H1 (cell line): Measurements from ENCODE around the gene SCARB2. TPM values are rescaled to one million over a fixed set of nuclear protein-coding genes. Genes with fewer than 3 reads are reported as not detected.

ENCODE experiments used
- CTCF ChIA-PET: fragments of 300-600 bp; sonication (Branson Sonifier 250); formaldehyde crosslinking; loops from one replicate; lab custom pipeline; 2021; ENCODE audit not compliant: partially characterized antibody; lab: Charles Lee
- POLR2A ChIA-PET: fragments of 300-600 bp; sonication (Branson Sonifier 250); formaldehyde crosslinking; loops from one replicate; lab custom pipeline; 2021; ENCODE audit warnings: inconsistent platforms; ENCODE audit not compliant: partially characterized antibody; lab: Charles Lee
- DNase-seq, 2 experiments: peaks; one replicate each; pipeline versions ENCODE4 v3.0.0 to v3.0.0-alpha.2; 2010 to 2022; ENCODE audit warnings: low spot score in 2 of 2, low read depth in 1 of 2, mixed read lengths in 1 of 2
- FAIRE-seq: peaks from 2 replicates; lab custom pipeline; 2011; peaks lifted over from hg19 to GRCh38; lab: Jason Lieb, UNC
- H2AFZ ChIP-seq: 2 replicates; pipeline ENCODE4 v1.8.1; 2012; ENCODE audit warnings: low read length, inconsistent platforms
- H2AK5ac ChIP-seq: 2 replicates; pipeline ENCODE4 v1.6.1; 2013; ENCODE audit warnings: low read depth, low read length
- H2BK120ac ChIP-seq: replicated peaks from 2 replicates; pipeline ENCODE3; 2013; ENCODE audit warnings: low read depth, low read length, inconsistent platforms
- H2BK12ac ChIP-seq: 2 replicates; pipeline ENCODE4 v1.6.1; 2013; ENCODE audit warnings: low read depth, low read length
- H2BK15ac ChIP-seq: 2 replicates; pipeline ENCODE4 v1.6.1; 2013; ENCODE audit warnings: low read length
- H2BK20ac ChIP-seq: 2 replicates; pipeline ENCODE4 v1.6.1; 2013; ENCODE audit warnings: low read length
- H2BK5ac ChIP-seq: 2 replicates; pipeline ENCODE4 v1.6.1; 2013; ENCODE audit warnings: low read depth, low read length
- H3K14ac ChIP-seq: 2 replicates; pipeline ENCODE4 v1.6.1; 2013; ENCODE audit warnings: inconsistent platforms; ENCODE audit not compliant: insufficient read length
- H3K18ac ChIP-seq: 2 replicates; pipeline ENCODE4 v1.6.1; 2013; ENCODE audit warnings: low read length; ENCODE audit errors: extremely low read depth
- H3K23ac ChIP-seq: 2 replicates; pipeline ENCODE4 v1.6.1; 2013; ENCODE audit warnings: inconsistent platforms; ENCODE audit not compliant: insufficient read length
- H3K23me2 ChIP-seq: 2 replicates; pipeline ENCODE4 v1.6.1; 2013; ENCODE audit warnings: low read depth, low read length
- H3K27ac ChIP-seq: 2 replicates; pipeline ENCODE4 v1.6.1; 2011; ENCODE audit warnings: low read depth, low read length, inconsistent platforms
- H3K27me3 ChIP-seq, 4 experiments: replicated peaks in 1 of 4; 1 replicate in 1 of 4; 2 replicates in 3 of 4; pipeline versions ENCODE4 v1.6.1 to v1.8.1; 2011 to 2013; ENCODE audit warnings: low read length in 3 of 4, mild to moderate bottlenecking in 3 of 4, inconsistent platforms in 2 of 4, mixed read lengths in 2 of 4, moderate library complexity in 1 of 4; ENCODE audit not compliant: control insufficient read depth in 3 of 4, insufficient read depth in 3 of 4; ENCODE audit errors: extremely low read depth in 1 of 4
- H3K36me3 ChIP-seq, 4 experiments: 2 replicates each; pipeline versions ENCODE4 v1.6.1 to v1.8.1; 2011 to 2013; ENCODE audit warnings: mild to moderate bottlenecking in 4 of 4, low read length in 3 of 4, moderate library complexity in 2 of 4, control low read depth in 1 of 4, inconsistent platforms in 1 of 4; ENCODE audit not compliant: insufficient read depth in 4 of 4, control insufficient read depth in 2 of 4
- H3K4ac ChIP-seq: replicated peaks from 2 replicates; pipeline ENCODE3; 2013; ENCODE audit warnings: low read length, low read depth, mixed read lengths, inconsistent platforms; ENCODE audit not compliant: insufficient read length
- H3K4me1 ChIP-seq, 4 experiments: replicated peaks in 1 of 4; 1 replicate in 1 of 4; 2 replicates in 3 of 4; pipeline versions ENCODE4 v1.6.1 to v1.8.1; 2011 to 2013; ENCODE audit warnings: low read length in 3 of 4, inconsistent platforms in 2 of 4, mixed read lengths in 1 of 4; ENCODE audit not compliant: insufficient read depth in 4 of 4, control insufficient read depth in 3 of 4
- H3K4me2 ChIP-seq, 2 experiments: 2 replicates each; pipeline versions ENCODE4 v1.6.1 to v1.8.1; 2011 to 2013; ENCODE audit warnings: low read depth in 2 of 2, low read length in 2 of 2, control low read depth in 1 of 2, inconsistent platforms in 1 of 2, mild to moderate bottlenecking in 1 of 2; ENCODE audit not compliant: insufficient read depth in 1 of 2
- H3K4me3 ChIP-seq, 4 experiments: fragments of 200-600, 300-600 bp in 1 of 4; sonication (generic), shearing (Covaris generic), sonication (Bioruptor Twin) in 1 of 4; 2 replicates each; pipeline versions ENCODE4 v1.5.1 to v1.8.1; 2011 to 2016; ENCODE audit warnings: low read length in 4 of 4, low read depth in 3 of 4, control low read depth in 2 of 4, inconsistent platforms in 2 of 4, mild to moderate bottlenecking in 2 of 4, mixed read lengths in 1 of 4, moderate library complexity in 1 of 4; ENCODE audit not compliant: insufficient read depth in 2 of 4; ENCODE audit errors: extremely low read depth in 1 of 4
- H3K56ac ChIP-seq: replicated peaks from 2 replicates; pipeline ENCODE3; 2013; ENCODE audit warnings: low read depth, mild to moderate bottlenecking, mixed read lengths, low read length, inconsistent platforms; ENCODE audit not compliant: insufficient read length
- H3K79me1 ChIP-seq: 2 replicates; pipeline ENCODE4 v1.6.1; 2013; ENCODE audit warnings: low read depth, low read length, control low read depth
- H3K79me2 ChIP-seq, 2 experiments: 2 replicates each; pipeline versions ENCODE4 v1.6.1 to v1.8.1; 2012 to 2013; ENCODE audit warnings: low read length in 2 of 2, mild to moderate bottlenecking in 2 of 2, inconsistent platforms in 1 of 2; ENCODE audit not compliant: insufficient read depth in 2 of 2, control insufficient read depth in 1 of 2
- H3K9ac ChIP-seq, 4 experiments: replicated peaks in 1 of 4; 1 replicate in 1 of 4; 2 replicates in 3 of 4; pipeline versions ENCODE4 v1.6.1 to v1.8.1; 2011 to 2013; ENCODE audit warnings: low read depth in 3 of 4, low read length in 3 of 4, control low read depth in 2 of 4, mild to moderate bottlenecking in 2 of 4, moderate library complexity in 2 of 4, inconsistent platforms in 1 of 4; ENCODE audit errors: extremely low read depth in 1 of 4
- H3K9me3 ChIP-seq, 2 experiments: 2 replicates each; pipeline versions ENCODE4 v1.6.1 to v1.8.1; 2012 to 2013; ENCODE audit warnings: mild to moderate bottlenecking in 2 of 2, moderate library complexity in 2 of 2, control low read depth in 1 of 2, inconsistent platforms in 1 of 2, low read depth in 1 of 2, low read length in 1 of 2, mixed read lengths in 1 of 2; ENCODE audit not compliant: insufficient read depth in 2 of 2
- H4K20me1 ChIP-seq, 2 experiments: replicated peaks in 1 of 2; 2 replicates each; pipeline versions ENCODE3 to v1.8.1; 2011 to 2013; ENCODE audit warnings: inconsistent platforms in 2 of 2, low read length in 2 of 2, mild to moderate bottlenecking in 1 of 2; ENCODE audit not compliant: insufficient read depth in 2 of 2, control insufficient read depth in 1 of 2
- H4K5ac ChIP-seq: 2 replicates; pipeline ENCODE4 v1.6.1; 2013; ENCODE audit warnings: low read length, low read depth, mixed read lengths, inconsistent platforms; ENCODE audit not compliant: insufficient read length
- H4K8ac ChIP-seq: 2 replicates; pipeline ENCODE4 v1.8.0; 2013; ENCODE audit warnings: mild to moderate bottlenecking, moderate library complexity, low read length, inconsistent platforms; ENCODE audit not compliant: insufficient read depth; ENCODE audit errors: extremely low read depth
- H4K91ac ChIP-seq: replicated peaks from 2 replicates; pipeline ENCODE3; 2013; ENCODE audit warnings: low read length, mixed read lengths, inconsistent platforms; ENCODE audit not compliant: insufficient read length
- ASH2L ChIP-seq: fragments of 200-600, 300-600 bp; sonication (generic); IDR thresholded peaks from one replicate; pipeline ENCODE4 v1.7.1; 2017; ENCODE audit warnings: low read length
- ATF3 ChIP-seq: IDR thresholded peaks from 2 replicates; pipeline ENCODE4 v1.6.1; 2011; ENCODE audit warnings: low read depth, mild to moderate bottlenecking, low read length; ENCODE audit not compliant: insufficient read depth
- BCL11A ChIP-seq, 2 experiments: IDR thresholded peaks; one replicate each; pipeline ENCODE4 v1.6.1; 2011; ENCODE audit warnings: low read depth in 2 of 2, low read length in 2 of 2, mild to moderate bottlenecking in 2 of 2
- CBX5 ChIP-seq: fragments of 300-800, 300-1000 bp; sonication (generic); IDR thresholded peaks from 2 replicates; pipeline ENCODE4 v1.7.1; 2016; ENCODE audit warnings: antibody characterized with exemption, low read length, low read depth
- CBX8 ChIP-seq: fragments of 300-800, 300-1000 bp; sonication (generic); IDR thresholded peaks from 2 replicates; pipeline ENCODE4 v1.7.1; 2016; ENCODE audit warnings: low read depth, low read length, borderline replicate concordance
- CTBP2 ChIP-seq: IDR thresholded peaks from 2 replicates; pipeline ENCODE4 v1.7.0; 2011; ENCODE audit warnings: borderline replicate concordance, mild to moderate bottlenecking, moderate library complexity, mixed read lengths, low read length; ENCODE audit not compliant: insufficient read depth, insufficient read length
- E2F6 ChIP-seq: IDR thresholded peaks from 2 replicates; pipeline ENCODE4 v1.6.1; 2012; ENCODE audit warnings: inconsistent platforms
- JUN ChIP-seq: IDR thresholded peaks from 2 replicates; pipeline ENCODE4 v1.6.1; 2011; ENCODE audit warnings: low read depth, mild to moderate bottlenecking, improper control_type of control experiment, low read length
- POLR2AphosphoS5 ChIP-seq: IDR thresholded peaks from 2 replicates; pipeline ENCODE4 v1.6.1; 2011; ENCODE audit warnings: low read depth, low read length
- RXRA ChIP-seq: IDR thresholded peaks from 2 replicates; pipeline ENCODE4 v1.6.1; 2011; ENCODE audit warnings: low read depth, mild to moderate bottlenecking, low read length, moderate library complexity; ENCODE audit not compliant: insufficient read depth
- TAF7 ChIP-seq: optimal IDR thresholded peaks from 2 replicates; pipeline ENCODE3; 2011; ENCODE audit warnings: low read depth, mild to moderate bottlenecking, inconsistent platforms, low read length, moderate library complexity, borderline replicate concordance
- TBP ChIP-seq: IDR thresholded peaks from 2 replicates; pipeline ENCODE4 v1.6.1; 2011; ENCODE audit warnings: low read depth, low read length, improper control_type of control experiment
- TCF12 ChIP-seq: IDR thresholded peaks from 2 replicates; pipeline ENCODE4 v1.6.1; 2011; ENCODE audit warnings: low read depth, mild to moderate bottlenecking, low read length
- WGBS, 2 experiments: shearing (Covaris generic) in 1 of 2; methylation state at CpG; one replicate each; pipeline versions ENCODE4 v1.1.6 to v1.1.7; 2013 to 2015; ENCODE audit warnings: low lambda C conversion rate in 2 of 2, mixed read lengths in 2 of 2, inconsistent platforms in 1 of 2, low coverage in 1 of 2, missing lambda C conversion rate in 1 of 2; ENCODE audit not compliant: insufficient replicate concordance in 2 of 2, insufficient coverage in 1 of 2, insufficient read length in 1 of 2; ENCODE audit errors: extremely low coverage in 1 of 2, missing lambda C conversion rate in 1 of 2; 5-methylcytosine and 5-hydroxymethylcytosine counted together
- polyA plus RNA-seq, 7 experiments: library from polyadenylated mRNA; depleted of rRNA in 3 of 7; stranded (reverse) in 5 of 7; unstranded in 2 of 7; fragments of >200 nt in 5 of 7; fragments of 200-250 nt in 2 of 7; gene quantifications; 1 replicate in 5 of 7; 2 replicates in 1 of 7; 4 replicates in 1 of 7; pipeline versions ENCODE4 v1.2.1 to v1.2.3, GENCODE V29; 2011 to 2013; ENCODE audit warnings: missing spikeins in 2 of 7, mixed read lengths in 2 of 7
- total RNA-seq: library from RNA; stranded (reverse); fragmentation: NEBNext Ultra II Directional; extraction: Animal tissue kit (Norgen Biotek cat#: 25700); gene quantifications from 2 replicates; pipeline ENCODE4 v1.2.1, GENCODE V29; 2021

SCARB2 gene
- total and polyA plus RNA-seq, 2 of the 8 experiments (the other 6 are each of a cell fraction or from before 2014, with no cell fraction given), result 18.5 to 35.7 TPM

DNA sequence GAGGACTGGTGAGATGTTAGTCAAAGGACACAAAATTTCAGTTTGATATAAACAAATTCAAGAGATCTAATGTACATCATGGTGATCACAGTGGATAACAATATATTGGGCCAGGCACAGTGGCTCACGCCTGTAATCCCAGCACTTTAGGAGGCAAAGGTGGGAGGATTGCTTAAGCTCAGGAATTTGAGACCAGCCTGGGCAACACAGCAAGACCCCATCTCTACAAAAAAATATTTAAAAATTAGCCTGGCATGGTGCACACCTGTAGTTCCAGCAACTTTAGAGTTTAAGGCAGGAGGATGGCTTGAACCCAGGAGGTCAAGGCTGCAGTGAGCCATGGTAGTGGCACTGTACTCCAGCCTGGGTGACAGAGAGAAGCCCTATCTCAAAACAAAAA is 8.7 kb downstream of the SCARB2 start:
- no peak for FAIRE-seq
- TF ChIP-seq CBX8, result no peak
- TF ChIP-seq POLR2AphosphoS5, result no peak
- no peak for TF ChIP-seq JUN
- TF ChIP-seq E2F6, result no peak
- no peak for TF ChIP-seq ATF3
- no peak for TF ChIP-seq BCL11A (IDR thresholded peaks at IDR 0.05; ENCODE audit: low read depth in 2 of 2, low read length in 2 of 2)
- TF ChIP-seq TAF7, result no peak
- no peak for TF ChIP-seq TBP
- no peak for TF ChIP-seq CTBP2
- TF ChIP-seq TCF12, result no peak
- TF ChIP-seq CBX5, result no peak
- TF ChIP-seq ASH2L, result no peak
- no peak for TF ChIP-seq RXRA

More for the DNA sequence above, 8.7 kb downstream of the SCARB2 start:
- no peaks in the 10 kb centered on the region for H3K27me3 ChIP-seq
- peaks cover 0 to 26% of the 10 kb centered on the region in 2 experiments; a peak in 3 of 4 replicates for H3K79me2 ChIP-seq
- H3K4me2 ChIP-seq, result no peak overlapping the region
- H3K23ac ChIP-seq, result no peak overlapping the region
- no peak overlapping the region for H3K27ac ChIP-seq
- H4K8ac ChIP-seq, result no peak overlapping the region
- no peak overlapping the region for H3K9ac ChIP-seq
- no peak overlapping the region for H2BK120ac ChIP-seq
- H2AFZ ChIP-seq, result no peak overlapping the region
- WGBS, 2 experiments, result 76% methylated on average over 1 of the region's 1 CpG; no CpG with 5 or more reads in 1 of the 2 experiments
- no peaks in the 10 kb centered on the region for H3K23me2 ChIP-seq
- no peak overlapping the region for H3K18ac ChIP-seq
- H4K5ac ChIP-seq, result no peak overlapping the region
- no peak overlapping the region for H2BK15ac ChIP-seq
- no peak overlapping the region for H2BK12ac ChIP-seq
- no peaks in the 10 kb centered on the region for H3K9me3 ChIP-seq
- H2BK20ac ChIP-seq, result no peak overlapping the region
- peaks cover 4% of the 10 kb centered on the region; the same call in 1 of the 2 replicates for H3K79me1 ChIP-seq
- H3K56ac ChIP-seq, result no peak overlapping the region
- DNase-seq, result no peak
- no peak overlapping the region for H4K91ac ChIP-seq
- POLR2A ChIA-PET, result no interaction called here
- CTCF ChIA-PET, result interaction anchor here (1.7 kb wide), 1 partner anchor 25 kb away, joined by 6 read pairs; no protein-coding TSS in a partner anchor
- no peak overlapping the region for H2BK5ac ChIP-seq
- no peak overlapping the region for H2AK5ac ChIP-seq
- no peak overlapping the region for H3K14ac ChIP-seq
- no peaks in the 10 kb centered on the region for H3K36me3 ChIP-seq
- H3K4me3 ChIP-seq, result no peak overlapping the region
- no peak overlapping the region for H3K4ac ChIP-seq
- H3K4me1 ChIP-seq, result no peaks in the 10 kb centered on the region
- H4K20me1 ChIP-seq, result no peaks in the 10 kb centered on the region
